ENCODE measurements around the gene CDKN2AIP. TPM values are rescaled to one million over a fixed set of nuclear protein-coding genes. Genes with fewer than 3 reads are reported as not detected.
"Not testable (repeated sequence)": the region's sequence is repeated elsewhere in the genome, so short reads cannot be mapped to it uniquely, and the experiment has no call there.

Gene CDKN2AIP
- total and polyA plus RNA-seq, 8 donors = 11.0 to 44.3 (median 22.3) TPM

DNA sequence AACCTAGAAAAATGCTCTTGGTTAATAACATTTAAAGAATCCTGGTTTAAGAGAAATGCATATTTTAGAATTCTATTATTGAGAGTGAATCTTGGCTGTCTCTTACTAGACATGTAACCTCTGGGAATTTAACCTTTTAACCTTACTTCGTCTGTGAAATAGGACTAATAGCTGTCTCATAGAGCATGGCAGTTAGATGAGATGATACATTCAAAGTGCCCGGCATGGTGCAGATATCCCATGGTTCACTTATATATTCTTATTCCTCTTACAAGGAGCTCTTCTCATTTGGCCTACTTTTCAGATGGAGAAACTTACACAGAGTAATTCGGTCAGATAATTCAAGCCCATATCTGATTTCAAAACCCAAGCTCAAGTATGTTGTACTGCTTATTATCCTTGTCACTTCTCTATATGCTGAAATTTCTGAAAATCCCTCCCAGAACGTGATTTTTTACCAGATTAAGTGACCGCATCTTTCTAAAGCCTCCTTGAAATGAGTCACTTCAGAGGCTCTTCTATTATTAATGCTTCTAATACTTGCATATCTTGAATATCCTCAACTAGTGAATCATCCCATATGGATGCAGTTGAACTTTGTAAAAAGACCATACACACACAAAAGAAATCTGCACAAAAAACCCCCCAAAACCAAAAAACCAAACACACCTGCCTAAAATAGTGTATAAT is 4.9 kb downstream of the CDKN2AIP start:
- no peak overlapping the region for H3K4me3 ChIP-seq
- TF ChIP-seq POLR2AphosphoS5 (IDR thresholded peaks at IDR 0.05) = no peak
- TF ChIP-seq EP300 (IDR thresholded peaks at IDR 0.05) = no peak
- TF ChIP-seq POLR2A (IDR thresholded peaks at IDR 0.05) = no peak
- no peak for TF ChIP-seq CTCF (IDR thresholded peaks at IDR 0.05)
- WGBS, 5 donors = 74 to 86% (median 82%) methylated on average over 5 of the region's 5 CpGs
- peaks cover 20 to 51% (median 37%) of the 10 kb centered on the region in 4 donors for H3K4me1 ChIP-seq
- no peaks in the 10 kb centered on the region for H3K27me3 ChIP-seq
- peaks cover 31 to 80% (median 75%) of the 10 kb centered on the region in 4 donors for H3K36me3 ChIP-seq
- H3K9me3 ChIP-seq = no peaks in the 10 kb centered on the region
- H3K27ac ChIP-seq = no peak overlapping the region
- intact Hi-C loops (cut with DNase I; ENCODE audit: low total_unique reads) = no loop called here
- no peak for DNase-seq

DNA sequence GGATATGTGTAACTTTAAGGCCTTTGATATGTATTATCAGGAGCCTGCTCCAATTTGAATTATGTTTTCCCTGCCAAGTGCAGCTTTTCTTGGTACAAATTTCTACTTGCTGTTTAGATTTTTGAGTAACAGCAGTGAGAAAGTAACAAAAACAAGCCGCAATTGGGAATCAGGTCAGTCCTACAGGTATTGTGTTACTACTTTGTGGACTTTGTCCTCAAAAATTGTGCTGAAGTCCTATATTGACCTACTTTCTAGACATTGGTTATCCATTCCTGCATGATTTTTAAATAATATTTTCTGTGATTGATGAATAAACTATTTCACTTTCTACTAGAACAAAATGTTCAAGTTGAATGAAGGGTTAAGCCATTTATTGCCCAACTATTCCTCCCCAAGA is 5.7 kb downstream of the CDKN2AIP start:
- 91 to 98% (median 95%) methylated on average over 1 of the region's 1 CpG for WGBS, 5 donors
- Histone ChIP-seq H3K9me3 (no peaks in the 10 kb centered on the region), H3K27ac (no peak overlapping the region), H3K4me3 (no peak overlapping the region), H3K36me3 (peaks cover 31 to 80% (median 75%) of the 10 kb centered on the region in 4 donors), H3K4me1 (peaks cover 20 to 51% (median 37%) of the 10 kb centered on the region in 4 donors), H3K27me3 (no peaks in the 10 kb centered on the region)
- intact Hi-C loops (cut with DNase I; ENCODE audit: low total_unique reads) = no loop called here
- no peak for DNase-seq
- TF ChIP-seq POLR2A (IDR thresholded peaks at IDR 0.05) = no peak
- TF ChIP-seq POLR2AphosphoS5 (IDR thresholded peaks at IDR 0.05) = no peak
- TF ChIP-seq CTCF (IDR thresholded peaks at IDR 0.05) = no peak
- no peak for TF ChIP-seq EP300 (IDR thresholded peaks at IDR 0.05)

DNA sequence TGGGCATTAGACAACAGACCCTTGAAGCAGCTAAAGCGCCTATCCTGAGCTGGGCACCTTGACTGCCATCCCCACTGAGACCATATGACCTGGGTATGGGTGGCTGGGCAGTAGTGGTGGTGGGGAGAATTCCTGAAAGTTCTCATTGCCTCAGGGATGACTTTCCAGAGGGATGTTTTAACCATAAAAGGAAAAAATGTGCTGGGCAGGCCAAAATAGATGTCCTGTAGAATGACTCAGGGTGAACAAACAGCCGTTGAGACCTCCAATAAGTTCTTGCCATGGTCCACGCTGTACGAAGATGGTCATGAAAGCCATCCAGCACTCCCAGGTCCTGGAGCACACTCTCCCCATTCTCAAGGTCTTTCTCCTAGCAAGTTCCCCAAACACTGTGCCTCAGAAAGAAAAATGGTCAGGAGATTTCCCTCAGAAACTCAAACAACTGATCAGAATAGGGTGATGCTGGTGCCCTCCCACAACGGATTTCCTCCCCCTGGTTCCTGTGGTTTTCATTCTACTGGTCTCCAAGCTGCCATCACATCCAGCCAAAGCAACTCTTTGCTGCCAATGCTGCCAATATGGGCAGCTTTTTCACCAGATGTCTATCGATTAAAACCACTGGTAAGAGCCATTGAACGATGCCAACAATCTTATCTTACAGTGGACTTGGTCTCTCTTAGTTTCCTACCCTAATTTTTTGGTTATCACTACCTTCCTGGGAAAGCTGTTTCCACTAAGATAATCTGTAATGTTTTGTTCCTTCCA is 11.2 kb downstream of the CDKN2AIP start:
- peaks cover 0 to 4% (median 0%) of the 10 kb centered on the region in 4 donors for H3K4me1 ChIP-seq
- intact Hi-C loops (cut with DNase I; ENCODE audit: low total_unique reads) = no loop called here
- no peaks in the 10 kb centered on the region for H3K27me3 ChIP-seq
- H3K9me3 ChIP-seq = no peaks in the 10 kb centered on the region
- no peak overlapping the region for H3K4me3 ChIP-seq
- H3K36me3 ChIP-seq = peaks cover 4 to 43% (median 29%) of the 10 kb centered on the region in 4 donors
- H3K27ac ChIP-seq = no peak overlapping the region
- TF ChIP-seq POLR2A (IDR thresholded peaks at IDR 0.05) (no peak), CTCF (IDR thresholded peaks at IDR 0.05) (no peak), POLR2AphosphoS5 (IDR thresholded peaks at IDR 0.05) (no peak), EP300 (IDR thresholded peaks at IDR 0.05) (no peak)
- DNase-seq = no peak
- WGBS, 5 donors = 72 to 85% (median 81%) methylated on average over 7 of the region's 7 CpGs

DNA sequence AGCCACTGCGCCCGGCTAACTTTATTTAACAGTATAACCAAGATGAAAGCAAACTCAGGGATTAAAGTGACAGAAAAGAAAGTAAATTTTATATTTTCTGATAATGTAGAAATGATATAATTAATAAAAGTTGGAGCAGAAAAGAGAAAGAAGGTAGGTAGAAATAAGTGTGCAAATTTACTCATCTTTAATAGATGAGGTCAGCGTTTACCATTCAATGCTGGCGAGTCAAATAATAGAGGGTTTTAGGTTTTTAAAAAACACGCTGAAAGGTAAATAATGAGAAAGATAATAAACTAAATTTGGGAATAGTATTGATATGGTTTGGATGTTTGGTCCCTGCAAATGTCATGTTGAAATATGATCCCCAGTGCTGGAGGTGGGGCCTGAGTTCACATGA is 13.6 kb downstream of the CDKN2AIP start:
- Histone ChIP-seq H3K4me3 (no peak overlapping the region), H3K27me3 (no peaks in the 10 kb centered on the region), H3K4me1 (peaks cover 0 to 4% (median 0%) of the 10 kb centered on the region in 4 donors), H3K36me3 (peaks cover 0 to 19% (median 7%) of the 10 kb centered on the region in 4 donors), H3K9me3 (no peaks in the 10 kb centered on the region), H3K27ac (no peak overlapping the region)
- no peak for DNase-seq
- intact Hi-C loops (cut with DNase I; ENCODE audit: low total_unique reads) = no loop called here
- WGBS, 5 donors = 74 to 81% (median 78%) methylated on average over 5 of the region's 5 CpGs
- TF ChIP-seq POLR2A (IDR thresholded peaks at IDR 0.05) (no peak), CTCF (IDR thresholded peaks at IDR 0.05) (no peak), EP300 (IDR thresholded peaks at IDR 0.05) (no peak), POLR2AphosphoS5 (IDR thresholded peaks at IDR 0.05) (no peak)

DNA sequence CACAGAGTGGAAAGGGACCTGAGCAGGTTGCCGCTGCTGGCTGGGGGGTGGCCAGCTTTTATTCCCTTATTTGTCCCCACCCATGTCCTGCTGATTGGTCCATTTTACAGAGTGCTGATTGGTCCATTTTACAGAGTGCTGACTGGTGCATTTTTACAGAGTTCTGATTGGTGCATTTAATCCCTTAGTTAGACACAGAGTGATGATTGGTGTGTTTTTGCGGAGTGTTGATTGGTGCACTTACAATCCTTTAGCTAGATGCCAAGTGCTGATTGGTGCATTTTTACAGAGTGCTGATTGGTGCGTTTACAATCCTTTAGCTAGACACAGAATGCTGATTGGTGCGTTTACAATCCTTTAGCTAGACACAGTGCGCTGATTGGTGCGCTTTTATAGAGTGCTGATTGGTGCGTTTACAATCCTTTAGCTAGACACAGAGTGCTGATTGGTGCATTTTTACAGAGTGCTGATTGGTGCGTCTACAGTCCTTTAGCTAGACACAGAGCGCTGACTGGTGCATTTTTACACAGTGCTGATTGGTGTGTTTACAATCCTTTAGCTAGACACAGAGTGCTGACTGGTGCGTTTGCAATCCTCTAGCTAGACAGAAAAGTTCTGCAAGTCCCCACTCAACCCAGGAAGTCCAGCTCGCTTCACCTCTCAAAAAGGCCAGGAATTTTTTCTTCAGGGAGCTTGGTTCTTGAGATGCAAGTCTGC is 19.6 kb downstream of the CDKN2AIP start:
- H3K27ac ChIP-seq; intact Hi-C loops (cut with DNase I; ENCODE audit: low total_unique reads); H3K4me1 ChIP-seq; H3K4me3 ChIP-seq; H3K36me3 ChIP-seq; H3K27me3 ChIP-seq; DNase-seq; H3K9me3 ChIP-seq: not testable (repeated sequence)
- 49 to 88% (median 82%) methylated on average over 7 to 11 of the region's 11 CpGs for WGBS, 5 donors

DNA sequence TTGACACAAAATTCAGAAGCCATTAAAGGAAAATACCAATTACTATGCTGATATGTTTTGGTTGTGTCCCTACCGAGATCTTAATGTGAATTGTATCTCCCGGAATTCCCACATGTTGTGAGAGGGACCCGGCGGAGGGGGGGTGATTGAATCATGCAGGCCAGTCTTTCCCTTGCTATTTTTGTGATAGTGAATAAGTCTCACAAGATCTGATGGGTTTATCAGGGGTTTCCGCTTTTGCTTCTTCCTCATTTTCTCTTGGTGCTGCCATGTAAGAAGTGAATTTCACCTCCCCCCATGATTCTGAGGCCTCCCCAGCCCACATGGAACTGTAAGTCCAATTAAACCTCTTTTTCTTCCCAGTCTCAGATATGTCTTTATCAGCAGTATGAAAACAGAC is 21.4 kb downstream of the CDKN2AIP start:
- H3K36me3 ChIP-seq; H3K4me1 ChIP-seq; H3K9me3 ChIP-seq; DNase-seq; H3K27ac ChIP-seq; H3K27me3 ChIP-seq; H3K4me3 ChIP-seq; intact Hi-C loops (cut with DNase I; ENCODE audit: low total_unique reads): not testable (repeated sequence)
- 50 to 71% (median 55%) methylated on average over 5 of the region's 5 CpGs for WGBS, 5 donors

Measured in stomach (tissue), 9 donors.